Measurements from ENCODE around the gene MEIOSIN.

- TF ChIP-seq CTCF (IDR thresholded peaks at IDR 0.05): no peak
- TF ChIP-seq POLR2A (IDR thresholded peaks at IDR 0.05): peak; percentile 26
- peak; percentile 23 to 64 (median 57) for TF ChIP-seq POLR2AphosphoS5 (IDR thresholded peaks at IDR 0.05)
Observed at GRCh38 chr19:45782820-45783785, 49.9 kb downstream of the MEIOSIN start.

Data from transverse colon (tissue), 4 donors.